MM.1S (cell line): ENCODE data around the gene CPLX3.

ENCODE experiments used
- DNase-seq: peaks from one replicate; pipeline ENCODE4 v3.0.0-alpha.2; 2015
- H2AFZ ChIP-seq: fragments of 300-600 bp; sonication (generic); 2 replicates; pipeline ENCODE4 v1.6.0; 2016; ENCODE audit warnings: antibody characterized with exemption, low read length
- H3F3A ChIP-seq: fragments of 300-600 bp; sonication (generic); 2 replicates; pipeline ENCODE4 v1.6.1; 2016; ENCODE audit warnings: mild to moderate bottlenecking, antibody characterized with exemption, low read length, moderate library complexity, mixed read lengths; ENCODE audit not compliant: insufficient read depth
- H3K27ac ChIP-seq: fragments of 300-600 bp; sonication (generic); 2 replicates; pipeline ENCODE4 v1.5.1; 2016; ENCODE audit warnings: mild to moderate bottlenecking, low read length
- H3K27me3 ChIP-seq: fragments of 300-600 bp; sonication (generic); replicated peaks from 2 replicates; pipeline ENCODE4 v1.6.0; 2016; ENCODE audit warnings: low read length; ENCODE audit not compliant: insufficient read depth
- H3K36me3 ChIP-seq: fragments of 300-600 bp; sonication (generic); replicated peaks from 2 replicates; pipeline ENCODE4 v1.6.1; 2016; ENCODE audit warnings: mild to moderate bottlenecking, low read length, mixed read lengths; ENCODE audit not compliant: insufficient read depth
- H3K4me1 ChIP-seq: fragments of 300-600 bp; sonication (generic); 2 replicates; pipeline ENCODE4 v1.6.1; 2016; ENCODE audit warnings: low read length, mixed read lengths
- H3K4me2 ChIP-seq: fragments of 300-600 bp; sonication (generic); 2 replicates; pipeline ENCODE4 v1.6.0; 2016; ENCODE audit warnings: low read depth, low read length
- H3K4me3 ChIP-seq: fragments of 300-600 bp; sonication (generic); 2 replicates; pipeline ENCODE4 v1.5.1; 2016; ENCODE audit warnings: low read length, mixed read lengths
- H3K79me2 ChIP-seq: fragments of 300-600 bp; sonication (generic); 2 replicates; pipeline ENCODE4 v1.6.1; 2016; ENCODE audit warnings: mixed run types, low read length, mixed read lengths
- H3K9ac ChIP-seq: fragments of 300-600 bp; sonication (generic); 2 replicates; pipeline ENCODE4 v1.6.1; 2016; ENCODE audit warnings: low read length, mixed read lengths
- H3K9me2 ChIP-seq: fragments of 300-600 bp; sonication (generic); replicated peaks from 2 replicates; pipeline ENCODE4 v1.6.1; 2016; ENCODE audit warnings: mild to moderate bottlenecking, low read length, mixed read lengths; ENCODE audit not compliant: insufficient read depth
- H3K9me3 ChIP-seq: fragments of 300-600 bp; sonication (generic); replicated peaks from 2 replicates; pipeline ENCODE4 v1.6.1; 2016; ENCODE audit warnings: mild to moderate bottlenecking, low read length, mixed read lengths; ENCODE audit not compliant: insufficient read depth
- H4K20me1 ChIP-seq: fragments of 300-600 bp; sonication (generic); 2 replicates; pipeline ENCODE4 v1.6.1; 2016; ENCODE audit warnings: mild to moderate bottlenecking, low read length, moderate library complexity, mixed read lengths; ENCODE audit not compliant: insufficient read depth
- CTCF ChIP-seq: fragments of 300-600 bp; sonication (generic); IDR thresholded peaks from 2 replicates; pipeline ENCODE4 v1.5.1; 2016; ENCODE audit warnings: antibody characterized with exemption, low read length, mixed read lengths
- EZH2 ChIP-seq: fragments of 300-600 bp; sonication (generic); optimal IDR thresholded peaks from 2 replicates; pipeline ENCODE3; 2017; ENCODE audit warnings: low read depth, mild to moderate bottlenecking, antibody characterized with exemption, low read length, mixed read lengths
- EZH2phosphoT487 ChIP-seq: fragments of 300-600 bp; sonication (generic); IDR thresholded peaks from 2 replicates; pipeline ENCODE4 v1.6.1; 2018; ENCODE audit warnings: antibody characterized with exemption, low read length

The CPLX3 gene

DNA sequence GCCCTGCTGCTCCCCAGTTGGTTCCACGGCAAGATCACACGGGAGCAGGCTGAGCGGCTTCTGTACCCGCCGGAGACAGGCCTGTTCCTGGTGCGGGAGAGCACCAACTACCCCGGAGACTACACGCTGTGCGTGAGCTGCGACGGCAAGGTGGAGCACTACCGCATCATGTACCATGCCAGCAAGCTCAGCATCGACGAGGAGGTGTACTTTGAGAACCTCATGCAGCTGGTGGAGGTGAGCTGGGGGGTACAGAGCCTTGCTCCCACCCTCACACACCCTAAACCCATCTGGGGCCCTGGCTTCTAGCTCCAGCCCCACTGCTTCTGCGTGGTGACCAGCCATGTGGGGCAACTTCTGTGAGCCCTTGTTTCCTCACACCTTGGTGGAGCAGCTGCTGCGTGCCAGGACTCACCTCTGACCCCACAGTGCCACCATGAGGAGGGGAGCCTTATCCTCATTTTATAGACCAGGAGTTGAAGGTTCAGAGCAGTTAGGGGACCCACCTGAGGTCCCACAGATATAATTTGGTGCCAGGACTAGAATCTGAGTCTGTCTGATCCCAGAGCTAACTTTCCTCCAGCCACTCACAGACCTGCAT lies 27.1 kb upstream of the CPLX3 start:
- H3K4me3 ChIP-seq = no peak overlapping the region
- DNase-seq = peak; percentile 47
- H3K9ac ChIP-seq = peak overlapping the region; percentile 10; the same call in 1 of the 2 replicates
- peaks cover 72% of the 10 kb centered on the region for H3K79me2 ChIP-seq
- H3K4me2 ChIP-seq = peak overlapping the region; percentile 45; the same call in 1 of the 2 replicates
- H3K36me3 ChIP-seq = peaks cover 21% of the 10 kb centered on the region
- H4K20me1 ChIP-seq = peaks cover 28% of the 10 kb centered on the region; the same call in 1 of the 2 replicates
- peaks cover 30% of the 10 kb centered on the region for H3K4me1 ChIP-seq
- H3K27ac ChIP-seq = peak overlapping the region; percentile 82
- TF ChIP-seq EZH2phosphoT487 (no peak), EZH2 (no peak), CTCF (peak; percentile 30)
- H3F3A ChIP-seq = peaks cover 47% of the 10 kb centered on the region
- no peaks in the 10 kb centered on the region for H3K27me3 ChIP-seq
- H3K9me3 ChIP-seq = no peaks in the 10 kb centered on the region
- H3K9me2 ChIP-seq = no peaks in the 10 kb centered on the region
- H2AFZ ChIP-seq = no peak overlapping the region

DNA sequence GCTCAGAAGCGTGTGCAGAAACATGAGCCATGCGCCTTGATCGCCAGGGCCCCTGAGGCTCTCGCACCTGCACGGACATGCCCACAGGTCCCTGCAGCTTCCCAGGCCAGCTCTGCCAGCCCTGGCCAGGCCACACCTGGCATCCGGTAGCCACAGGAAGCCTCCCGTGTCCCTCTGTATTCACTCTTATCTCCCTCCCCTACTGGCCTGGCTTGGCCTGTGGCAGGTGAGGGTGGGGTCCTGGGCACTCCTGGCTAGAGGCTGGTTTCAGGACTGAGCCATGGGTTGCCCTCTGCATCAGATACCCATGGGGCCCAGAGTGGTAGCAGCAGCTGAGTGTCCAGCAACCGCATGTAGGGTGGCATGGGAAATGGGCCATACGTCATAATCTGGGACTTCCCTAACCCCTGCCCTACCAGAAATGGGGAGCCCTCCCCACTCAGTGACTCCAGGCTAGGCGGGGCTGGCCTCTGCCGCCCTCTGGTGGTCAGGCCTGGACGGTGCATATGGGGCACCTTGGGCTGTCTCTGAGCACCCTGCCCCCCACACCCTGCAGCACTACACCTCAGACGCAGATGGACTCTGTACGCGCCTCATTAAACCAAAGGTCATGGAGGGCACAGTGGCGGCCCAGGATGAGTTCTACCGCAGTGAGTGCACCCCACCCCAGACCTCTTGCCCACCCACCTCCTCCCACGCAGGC lies 26.4 kb upstream of the CPLX3 start:
- Histone ChIP-seq H3F3A (peaks cover 47% of the 10 kb centered on the region), H3K27me3 (no peaks in the 10 kb centered on the region), H3K27ac (peak overlapping the region; percentile 82), H3K4me2 (peak overlapping the region; percentile 45), H3K36me3 (peaks cover 21% of the 10 kb centered on the region), H3K9me2 (no peaks in the 10 kb centered on the region), H2AFZ (no peak overlapping the region), H3K4me3 (no peak overlapping the region), H3K79me2 (peaks cover 65% of the 10 kb centered on the region), H3K9ac (peak overlapping the region; percentile 10; the same call in 1 of the 2 replicates), H4K20me1 (peaks cover 23% of the 10 kb centered on the region; the same call in 1 of the 2 replicates), H3K4me1 (peaks cover 30% of the 10 kb centered on the region), H3K9me3 (no peaks in the 10 kb centered on the region)
- no peak for TF ChIP-seq EZH2
- TF ChIP-seq EZH2phosphoT487 = no peak
- peak; percentile 97 for TF ChIP-seq CTCF
- DNase-seq = peak; percentile 88

- Histone ChIP-seq H3K79me2 (peaks cover 59% of the 10 kb centered on the region), H3K4me1 (peaks cover 30% of the 10 kb centered on the region), H3K4me3 (no peak overlapping the region), H3K27me3 (no peaks in the 10 kb centered on the region), H3K4me2 (no peak overlapping the region), H3K9me3 (no peaks in the 10 kb centered on the region), H3K27ac (no peak overlapping the region), H3K9me2 (no peaks in the 10 kb centered on the region), H3K9ac (no peak overlapping the region), H2AFZ (no peak overlapping the region), H4K20me1 (peaks cover 21% of the 10 kb centered on the region; the same call in 1 of the 2 replicates), H3K36me3 (peaks cover 21% of the 10 kb centered on the region), H3F3A (peaks cover 42% of the 10 kb centered on the region)
- no peak for DNase-seq
- TF ChIP-seq CTCF = no peak
- TF ChIP-seq EZH2 = no peak
- no peak for TF ChIP-seq EZH2phosphoT487
These were observed 25.8 kb upstream of the CPLX3 start for GRCh38 chr15:74800559-74801094.
